Upper lobe of right lung (tissue), 1 donor: ENCODE measurements around the gene STAMBP. TPM values are rescaled to one million over a fixed set of nuclear protein-coding genes. Genes with fewer than 3 reads are reported as not detected.
A peak's percentile ranks its signal among the peaks of the same experiment; 100 is the strongest.

ENCODE experiments used
- ATAC-seq: fragments of 200-7000 bp; cut with Tn5 transposase; one replicate; pipeline ENCODE4 v1.9.1; 2020; ENCODE audit warnings: mild to moderate bottlenecking, moderate library complexity
- DNase-seq: peaks from one replicate; pipeline ENCODE4 v3.0.0-alpha.2; 2020
- H3K27ac ChIP-seq: fragments of 200-600 bp; one replicate; pipeline ENCODE4 v1.8.0; 2022
- H3K27me3 ChIP-seq: fragments of 200-600 bp; one replicate; pipeline ENCODE4 v1.8.0; 2022; ENCODE audit warnings: mild to moderate bottlenecking
- H3K36me3 ChIP-seq: fragments of 200-600 bp; one replicate; pipeline ENCODE4 v1.8.0; 2022
- H3K4me1 ChIP-seq: fragments of 200-600 bp; one replicate; pipeline ENCODE4 v1.8.0; 2022
- H3K4me3 ChIP-seq: fragments of 200-600 bp; one replicate; pipeline ENCODE4 v1.8.0; 2022; ENCODE audit warnings: mild to moderate bottlenecking
- H3K9me3 ChIP-seq: fragments of 200-600 bp; one replicate; pipeline ENCODE4 v1.8.0; 2022
- CTCF ChIP-seq: fragments of 200-600 bp; IDR thresholded peaks from one replicate; pipeline ENCODE4 v1.8.0; 2022; ENCODE audit warnings: antibody characterized with exemption
- intact Hi-C: fragments of 100-400 bp; cut with DNase I; formaldehyde crosslinking; loops from one replicate; pipeline ENCODE4 v1.11.0; 2022
- total RNA-seq: library from RNA; stranded (reverse); fragmentation: NEBNext Ultra II Directional; extraction: Animal tissue kit (Norgen Biotek cat#: 25700); gene quantifications from one replicate; pipeline ENCODE4 v1.2.1, GENCODE V29; 2021
- donor health status: DM: no; HTN: yes; CAD: no; lungs with severe emphysema.

The STAMBP gene
- total RNA-seq, 1 donor from 2014 or later = 29.9 TPM

GRCh38 chr2:73823416-73823815 lies 5.3 kb upstream of the STAMBP start:
- H3K9me3 ChIP-seq = no peaks in the 10 kb centered on the region
- DNase-seq = no peak
- no peak for TF ChIP-seq CTCF
- H3K27me3 ChIP-seq = no peaks in the 10 kb centered on the region
- intact Hi-C loops = no loop called here
- no peak overlapping the region for H3K27ac ChIP-seq
- no peaks in the 10 kb centered on the region for H3K36me3 ChIP-seq
- H3K4me3 ChIP-seq = no peak overlapping the region
- ATAC-seq = no peak
- H3K4me1 ChIP-seq = peaks cover 6% of the 10 kb centered on the region

GRCh38 chr2:73823916-73824523 lies 4.7 kb upstream of the STAMBP start:
- H3K27me3 ChIP-seq = no peaks in the 10 kb centered on the region
- no peak overlapping the region for H3K4me3 ChIP-seq
- H3K4me1 ChIP-seq = peaks cover 6% of the 10 kb centered on the region
- intact Hi-C loops = no loop called here
- H3K9me3 ChIP-seq = no peaks in the 10 kb centered on the region
- no peaks in the 10 kb centered on the region for H3K36me3 ChIP-seq
- no peak for DNase-seq
- peak; percentile 63 for ATAC-seq
- TF ChIP-seq CTCF = peak; percentile 89
- H3K27ac ChIP-seq = no peak overlapping the region

- no peak for DNase-seq
- no peak for TF ChIP-seq CTCF
- Histone ChIP-seq H3K36me3 (no peaks in the 10 kb centered on the region), H3K9me3 (no peaks in the 10 kb centered on the region), H3K27ac (no peak overlapping the region), H3K4me1 (peaks cover 13% of the 10 kb centered on the region), H3K27me3 (no peaks in the 10 kb centered on the region), H3K4me3 (no peak overlapping the region)
- no peak for ATAC-seq
- intact Hi-C loops = no loop called here
These were observed 3.4 kb upstream of the STAMBP start for GRCh38 chr2:73825408-73825807.

- ATAC-seq (no peak), DNase-seq (no peak)
- no peaks in the 10 kb centered on the region for H3K9me3 ChIP-seq
- intact Hi-C loops = no loop called here
- peaks cover 17% of the 10 kb centered on the region for H3K4me1 ChIP-seq
- H3K27me3 ChIP-seq = no peaks in the 10 kb centered on the region
- no peak overlapping the region for H3K27ac ChIP-seq
- peak; percentile 23 for TF ChIP-seq CTCF
- H3K36me3 ChIP-seq = peaks cover 5% of the 10 kb centered on the region
- H3K4me3 ChIP-seq = no peak overlapping the region
These were observed 1.7 kb upstream of the STAMBP start for GRCh38 chr2:73827018-73827417.

GRCh38 chr2:73827660-73828388 lies 937 bp upstream of the STAMBP start:
- Histone ChIP-seq H3K4me3 (peak overlapping the region; percentile 73), H3K27me3 (no peaks in the 10 kb centered on the region), H3K4me1 (peaks cover 17% of the 10 kb centered on the region), H3K36me3 (peaks cover 13% of the 10 kb centered on the region), H3K9me3 (no peaks in the 10 kb centered on the region), H3K27ac (peak overlapping the region; percentile 95)
- DNase-seq (no peak), ATAC-seq (no peak)
- no peak for TF ChIP-seq CTCF
- intact Hi-C loops = no loop called here
